ENCODE results near the gene MTFR1L. TPM values are rescaled to one million over a fixed set of nuclear protein-coding genes. Genes with fewer than 3 reads are reported as not detected.
A peak's percentile ranks its signal among the peaks of the same experiment; 100 is the strongest.

MTFR1L gene
- total RNA-seq, 6 experiments from 2014 or later: 30.8 to 48.9 (median 43.3) TPM

GRCh38 chr1:25793585-25794170 is 26.1 kb upstream of the MTFR1L start:
- H3K4me3 ChIP-seq: no peak overlapping the region
- intact Hi-C loops (cut with DNase I): loop anchor here (10.0 kb wide), 1 partner anchor 179 kb away; the partner anchor contains the start of gene MAN1C1 (in 2 of the 2)
- H3K36me3 ChIP-seq: no peaks in the 10 kb centered on the region
- H3K27ac ChIP-seq: no peak overlapping the region
- ATAC-seq (no peak), DNase-seq (no peak)
- 55% methylated on average over 7 of the region's 7 CpGs for WGBS (ENCODE audit: insufficient coverage, low coverage, low lambda C conversion rate, missing lambda C conversion rate)
- peaks cover 0 to 6% (median 0%) of the 10 kb centered on the region in 4 donors for H3K4me1 ChIP-seq
- TF ChIP-seq, protein P1, sequence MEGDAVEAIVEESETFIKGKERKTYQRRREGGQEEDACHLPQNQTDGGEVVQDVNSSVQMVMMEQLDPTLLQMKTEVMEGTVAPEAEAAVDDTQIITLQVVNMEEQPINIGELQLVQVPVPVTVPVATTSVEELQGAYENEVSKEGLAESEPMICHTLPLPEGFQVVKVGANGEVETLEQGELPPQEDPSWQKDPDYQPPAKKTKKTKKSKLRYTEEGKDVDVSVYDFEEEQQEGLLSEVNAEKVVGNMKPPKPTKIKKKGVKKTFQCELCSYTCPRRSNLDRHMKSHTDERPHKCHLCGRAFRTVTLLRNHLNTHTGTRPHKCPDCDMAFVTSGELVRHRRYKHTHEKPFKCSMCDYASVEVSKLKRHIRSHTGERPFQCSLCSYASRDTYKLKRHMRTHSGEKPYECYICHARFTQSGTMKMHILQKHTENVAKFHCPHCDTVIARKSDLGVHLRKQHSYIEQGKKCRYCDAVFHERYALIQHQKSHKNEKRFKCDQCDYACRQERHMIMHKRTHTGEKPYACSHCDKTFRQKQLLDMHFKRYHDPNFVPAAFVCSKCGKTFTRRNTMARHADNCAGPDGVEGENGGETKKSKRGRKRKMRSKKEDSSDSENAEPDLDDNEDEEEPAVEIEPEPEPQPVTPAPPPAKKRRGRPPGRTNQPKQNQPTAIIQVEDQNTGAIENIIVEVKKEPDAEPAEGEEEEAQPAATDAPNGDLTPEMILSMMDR (IDR thresholded peaks at IDR 0.05): no peak
- no peak for TF ChIP-seq POLR2A (IDR thresholded peaks at IDR 0.05)
- no peaks in the 10 kb centered on the region for H3K27me3 ChIP-seq
- H3K9me3 ChIP-seq: no peaks in the 10 kb centered on the region

DNA sequence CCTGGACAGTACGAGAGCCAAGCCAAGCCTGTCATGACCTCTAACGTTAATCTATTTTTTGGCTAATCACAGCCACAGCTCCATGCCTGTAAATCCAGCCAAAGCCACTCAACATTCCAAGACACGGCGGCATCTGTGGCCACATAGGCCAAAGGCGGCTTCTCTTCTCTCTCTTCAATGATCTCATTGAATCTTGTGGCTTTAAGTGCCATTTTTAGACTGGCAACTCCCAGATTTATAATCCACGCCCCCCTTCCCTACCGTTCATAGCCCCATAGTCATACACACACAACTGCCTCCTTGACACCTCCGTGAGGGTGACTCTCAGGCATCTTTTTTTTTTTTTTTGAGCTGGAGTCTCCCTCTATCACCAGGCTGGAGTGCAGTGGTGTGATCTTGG is 25.4 kb upstream of the MTFR1L start:
- Histone ChIP-seq H3K27me3 (no peaks in the 10 kb centered on the region), H3K27ac (no peak overlapping the region)

GRCh38 chr1:25795211-25795610 is 24.5 kb upstream of the MTFR1L start:
- DNase-seq: no peak
- Histone ChIP-seq H3K4me3 (no peak overlapping the region), H3K27me3 (no peaks in the 10 kb centered on the region), H3K36me3 (no peaks in the 10 kb centered on the region), H3K4me1 (peaks cover 0 to 6% (median 0%) of the 10 kb centered on the region in 4 donors), H3K27ac (no peak overlapping the region), H3K9me3 (no peaks in the 10 kb centered on the region)
- intact Hi-C loops (cut with DNase I): loop anchor here (10.0 kb wide), 1 partner anchor 180 kb away; the partner anchor contains the start of gene MAN1C1 (in 2 of the 2)
- 75% methylated on average over 2 of the region's 2 CpGs for WGBS (ENCODE audit: insufficient coverage, low coverage, low lambda C conversion rate, missing lambda C conversion rate)
- no peak for TF ChIP-seq POLR2A (IDR thresholded peaks at IDR 0.05)
- no peak for ATAC-seq

More for the DNA sequence above, 25.4 kb upstream of the MTFR1L start:
- Histone ChIP-seq H3K4me1 (peaks cover 0 to 6% (median 0%) of the 10 kb centered on the region in 4 donors), H3K36me3 (no peaks in the 10 kb centered on the region), H3K4me3 (no peak overlapping the region), H3K9me3 (no peaks in the 10 kb centered on the region)
- TF ChIP-seq, protein P1 (IDR thresholded peaks at IDR 0.05): no peak
- no peak for TF ChIP-seq POLR2A (IDR thresholded peaks at IDR 0.05)
- intact Hi-C loops (cut with DNase I): loop anchor here (10.0 kb wide), 1 partner anchor 180 kb away; the partner anchor contains the start of gene MAN1C1 (in 2 of the 2)
- WGBS (ENCODE audit: insufficient coverage, low coverage, low lambda C conversion rate, missing lambda C conversion rate): 70% methylated on average over 8 of the region's 8 CpGs
- ATAC-seq (no peak), DNase-seq (no peak)

- intact Hi-C loops (cut with DNase I): loop anchor here (10.0 kb wide), 1 partner anchor 181 kb away; the partner anchor contains the start of gene MAN1C1 (in 2 of the 2)
- peak; percentile 53 to 72 (median 70) for ATAC-seq
- peak in 1 of 3 donors; percentile 61 for DNase-seq
- H3K27me3 ChIP-seq: no peaks in the 10 kb centered on the region
- H3K9me3 ChIP-seq: no peaks in the 10 kb centered on the region
- no peak overlapping the region for H3K4me3 ChIP-seq
- H3K27ac ChIP-seq: peak overlapping the region in 1 of 3 donors; percentile 54
- TF ChIP-seq POLR2A (IDR thresholded peaks at IDR 0.05): no peak
- TF ChIP-seq, protein P1 (IDR thresholded peaks at IDR 0.05): no peak
- no peaks in the 10 kb centered on the region for H3K36me3 ChIP-seq
- H3K4me1 ChIP-seq: peaks cover 0 to 10% (median 0%) of the 10 kb centered on the region in 4 donors
- WGBS (ENCODE audit: insufficient coverage, low coverage, low lambda C conversion rate, missing lambda C conversion rate): 60% methylated on average over 17 of the region's 22 CpGs
Observed at GRCh38 chr1:25795946-25796810, 23.6 kb upstream of the MTFR1L start.
